ENCODE measurements around the gene SETD2. TPM values are rescaled to one million over a fixed set of nuclear protein-coding genes. Genes with fewer than 3 reads are reported as not detected.

Gene SETD2
- total and polyA plus RNA-seq, 8 donors = 9.3 to 96.2 (median 66.4) TPM

GRCh38 chr3:46984591-46985459 is 179.1 kb downstream of the SETD2 start:
- H3K4me1 ChIP-seq = peaks cover 60 to 98% (median 92%) of the 10 kb centered on the region in 4 donors
- no peaks in the 10 kb centered on the region for H3K27me3 ChIP-seq
- peaks cover 7 to 30% (median 15%) of the 10 kb centered on the region in 4 donors for H3K36me3 ChIP-seq
- no peak for TF ChIP-seq POLR2A (IDR thresholded peaks at IDR 0.05)
- TF ChIP-seq EP300 (IDR thresholded peaks at IDR 0.05) = no peak
- TF ChIP-seq CTCF (IDR thresholded peaks at IDR 0.05) = no peak
- TF ChIP-seq POLR2AphosphoS5 (IDR thresholded peaks at IDR 0.05) = no peak
- H3K27ac ChIP-seq = peak overlapping the region in 3 of 5 donors; percentile 66 to 85 (median 69)
- WGBS, 5 donors = 79 to 89% (median 84%) methylated on average over 11 of the region's 11 CpGs
- no peak overlapping the region for H3K4me3 ChIP-seq
- intact Hi-C loops (cut with DNase I; ENCODE audit: low total_unique reads) = no loop called here
- DNase-seq = no peak
- H3K9me3 ChIP-seq = no peaks in the 10 kb centered on the region

- TF ChIP-seq EP300 (IDR thresholded peaks at IDR 0.05) = no peak
- no peak for TF ChIP-seq POLR2AphosphoS5 (IDR thresholded peaks at IDR 0.05)
- TF ChIP-seq CTCF (IDR thresholded peaks at IDR 0.05) = no peak
- TF ChIP-seq POLR2A (IDR thresholded peaks at IDR 0.05) = no peak
- intact Hi-C loops (cut with DNase I; ENCODE audit: low total_unique reads) = no loop called here
- no peak for DNase-seq
- Histone ChIP-seq H3K4me3 (peak overlapping the region in 2 of 4 donors; percentile 62 to 70), H3K27ac (peak overlapping the region; percentile 91 to 98 (median 95)), H3K9me3 (no peaks in the 10 kb centered on the region), H3K4me1 (peaks cover 58 to 93% (median 91%) of the 10 kb centered on the region in 4 donors), H3K36me3 (peaks cover 0 to 13% (median 0%) of the 10 kb centered on the region in 4 donors), H3K27me3 (no peaks in the 10 kb centered on the region)
- WGBS, 5 donors = 41 to 83% (median 62%) methylated on average over 2 of the region's 2 CpGs
These were observed 181.4 kb downstream of the SETD2 start for GRCh38 chr3:46982546-46982945.

GRCh38 chr3:46981932-46982471 is 181.9 kb downstream of the SETD2 start:
- peak overlapping the region; percentile 91 to 98 (median 95) for H3K27ac ChIP-seq
- 0 to 31% (median 22%) methylated on average over 1 to 5 of the region's 5 CpGs for WGBS, 5 donors
- peaks cover 58 to 93% (median 91%) of the 10 kb centered on the region in 4 donors for H3K4me1 ChIP-seq
- intact Hi-C loops (cut with DNase I; ENCODE audit: low total_unique reads) = no loop called here
- no peaks in the 10 kb centered on the region for H3K27me3 ChIP-seq
- DNase-seq = peak; percentile 76 to 91
- peak overlapping the region; percentile 59 to 70 (median 66) for H3K4me3 ChIP-seq
- H3K36me3 ChIP-seq = peaks cover 0 to 13% (median 0%) of the 10 kb centered on the region in 4 donors
- no peak for TF ChIP-seq EP300 (IDR thresholded peaks at IDR 0.05)
- TF ChIP-seq POLR2AphosphoS5 (IDR thresholded peaks at IDR 0.05) = peak in 1 of 3 donors; percentile 32
- no peaks in the 10 kb centered on the region for H3K9me3 ChIP-seq

DNA sequence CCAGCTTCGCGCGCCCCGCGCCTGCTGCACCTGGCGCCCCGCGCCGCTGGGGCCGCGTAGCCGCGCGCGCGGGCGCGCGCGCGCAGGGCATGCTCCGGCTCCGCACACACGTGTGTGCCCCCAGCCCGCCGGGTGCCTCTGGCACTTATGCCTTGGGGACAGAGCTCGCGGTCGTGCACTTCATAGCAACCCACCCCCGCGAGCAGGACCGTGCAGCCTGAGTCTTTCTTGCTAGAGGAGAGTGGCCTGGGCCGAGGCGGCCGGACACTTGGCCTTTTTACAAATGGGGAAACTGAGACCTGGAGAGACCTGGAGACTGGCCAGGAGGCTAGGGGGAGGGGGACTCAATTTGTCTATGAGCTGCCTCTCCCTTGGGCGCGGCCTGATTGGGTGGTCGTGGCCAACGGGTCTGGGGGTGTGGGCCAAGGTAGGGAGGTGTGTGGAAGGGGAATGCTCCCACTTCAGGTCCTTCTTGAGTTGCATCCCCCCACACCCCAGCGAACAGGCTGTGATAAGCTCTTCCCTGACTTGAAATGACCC is 183.9 kb downstream of the SETD2 start:
- intact Hi-C loops (cut with DNase I; ENCODE audit: low total_unique reads) = no loop called here
- WGBS, 5 donors = 0 to 2% (median 2%) methylated on average over 8 to 39 of the region's 40 CpGs
- TF ChIP-seq POLR2AphosphoS5 (IDR thresholded peaks at IDR 0.05) (no peak), POLR2A (IDR thresholded peaks at IDR 0.05) (no peak), EP300 (IDR thresholded peaks at IDR 0.05) (no peak), CTCF (IDR thresholded peaks at IDR 0.05) (no peak)
- Histone ChIP-seq H3K4me1 (peaks cover 49 to 89% (median 84%) of the 10 kb centered on the region in 4 donors), H3K36me3 (peaks cover 0 to 9% (median 0%) of the 10 kb centered on the region in 4 donors), H3K27ac (peak overlapping the region; percentile 91 to 98 (median 95)), H3K27me3 (no peaks in the 10 kb centered on the region), H3K4me3 (peak overlapping the region; percentile 59 to 70 (median 66)), H3K9me3 (no peaks in the 10 kb centered on the region)
- peak in 1 of 2 donors; percentile 46 for DNase-seq

Measured in stomach (tissue), 9 donors.